ENCODE data around the gene SEPTIN5.

DNA sequence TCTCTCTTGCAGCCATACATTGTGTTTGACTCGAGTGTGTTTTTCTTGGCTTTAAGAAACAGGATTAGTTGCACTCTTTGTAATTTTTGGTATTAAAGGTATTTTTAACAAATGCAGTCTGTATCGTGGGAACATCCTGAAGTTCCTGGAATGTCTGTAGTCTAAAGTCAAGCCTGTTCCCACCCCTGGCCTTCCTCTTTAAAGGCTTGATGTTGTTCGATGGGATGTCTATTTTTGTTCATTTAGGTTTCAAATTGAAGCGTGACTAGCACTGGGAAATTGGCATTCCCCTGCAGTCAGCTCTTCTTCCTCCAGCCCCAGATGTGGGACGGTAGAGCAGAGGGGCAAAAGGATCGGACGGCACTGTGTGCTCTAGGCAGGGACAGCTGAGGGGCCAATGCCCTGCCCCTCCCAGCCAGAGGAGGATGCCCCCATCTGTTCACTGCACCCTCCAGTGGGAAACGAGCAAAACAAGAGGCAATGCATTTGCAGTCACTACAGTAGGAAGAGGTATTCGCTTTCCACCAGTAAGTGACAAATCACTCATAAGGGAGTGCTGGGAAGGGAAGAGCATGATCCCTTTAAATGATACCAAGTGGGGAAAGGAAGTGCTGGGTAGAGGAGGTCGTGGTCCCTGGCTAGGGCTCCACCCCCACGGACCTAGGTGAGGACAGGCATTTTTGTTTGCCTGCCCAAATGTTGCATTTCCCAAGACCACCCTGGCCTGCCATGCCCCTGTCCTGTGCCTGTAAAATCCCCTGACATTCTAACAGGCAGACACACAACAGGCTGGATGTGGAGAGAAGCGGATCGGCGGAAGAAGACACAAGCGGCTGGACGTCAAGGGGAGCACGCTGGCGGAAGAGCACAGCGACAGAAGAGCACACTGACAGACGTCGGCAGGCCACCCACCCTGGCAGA lies 47.4 kb upstream of the SEPTIN5 start:
- TF ChIP-seq, protein P1, sequence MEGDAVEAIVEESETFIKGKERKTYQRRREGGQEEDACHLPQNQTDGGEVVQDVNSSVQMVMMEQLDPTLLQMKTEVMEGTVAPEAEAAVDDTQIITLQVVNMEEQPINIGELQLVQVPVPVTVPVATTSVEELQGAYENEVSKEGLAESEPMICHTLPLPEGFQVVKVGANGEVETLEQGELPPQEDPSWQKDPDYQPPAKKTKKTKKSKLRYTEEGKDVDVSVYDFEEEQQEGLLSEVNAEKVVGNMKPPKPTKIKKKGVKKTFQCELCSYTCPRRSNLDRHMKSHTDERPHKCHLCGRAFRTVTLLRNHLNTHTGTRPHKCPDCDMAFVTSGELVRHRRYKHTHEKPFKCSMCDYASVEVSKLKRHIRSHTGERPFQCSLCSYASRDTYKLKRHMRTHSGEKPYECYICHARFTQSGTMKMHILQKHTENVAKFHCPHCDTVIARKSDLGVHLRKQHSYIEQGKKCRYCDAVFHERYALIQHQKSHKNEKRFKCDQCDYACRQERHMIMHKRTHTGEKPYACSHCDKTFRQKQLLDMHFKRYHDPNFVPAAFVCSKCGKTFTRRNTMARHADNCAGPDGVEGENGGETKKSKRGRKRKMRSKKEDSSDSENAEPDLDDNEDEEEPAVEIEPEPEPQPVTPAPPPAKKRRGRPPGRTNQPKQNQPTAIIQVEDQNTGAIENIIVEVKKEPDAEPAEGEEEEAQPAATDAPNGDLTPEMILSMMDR (conservative IDR thresholded peaks at IDR 0.05; ENCODE audit: low read length), result no peak
- no peak for TF ChIP-seq EZH2phosphoT487 (IDR thresholded peaks at IDR 0.05; ENCODE audit: borderline replicate concordance)
